HepG2 (cell line): ENCODE measurements around the gene SRPRA. TPM values are rescaled to one million over a fixed set of nuclear protein-coding genes. Genes with fewer than 3 reads are reported as not detected.

Source experiments
- CC2D1A ChIP-seq: sonication (generic); formaldehyde crosslinking; IDR thresholded peaks from 2 replicates; pipeline ENCODE4 v1.8.1; 2023; ENCODE audit warnings: mild to moderate bottlenecking, missing genetic modification reagents
- CSRNP1 ChIP-seq: sonication (generic); formaldehyde crosslinking; IDR thresholded peaks from 2 replicates; pipeline ENCODE4 v1.8.1; 2023; ENCODE audit warnings: mild to moderate bottlenecking, missing genetic modification reagents
- JDP2 ChIP-seq: sonication (generic); formaldehyde crosslinking; IDR thresholded peaks from 2 replicates; pipeline ENCODE4 v1.8.1; 2022; ENCODE audit warnings: missing genetic modification reagents, borderline replicate concordance
- LCORL ChIP-seq, 2 experiments: fragments of 450-650 bp in 1 of 2; sonication (generic) in 1 of 2; formaldehyde crosslinking in 1 of 2; IDR thresholded peaks; 2 replicates each; pipeline versions ENCODE4 v1.5.0 to v1.6.1; 2017 to 2020; ENCODE audit warnings: antibody characterized with exemption in 1 of 2, missing genetic modification reagents in 1 of 2
- NR2F1 ChIP-seq, 2 experiments: fragments of 450-650 bp in 1 of 2; formaldehyde crosslinking in 1 of 2; IDR thresholded peaks; 2 replicates each; pipeline versions ENCODE4 v1.5.0 to v1.6.1; 2016 to 2020; ENCODE audit warnings: mild to moderate bottlenecking in 1 of 2, missing compliant biosample characterization in 1 of 2, missing genetic modification reagents in 1 of 2, moderate library complexity in 1 of 2
- POLR2G ChIP-seq: fragments of 200-400 bp; formaldehyde crosslinking; IDR thresholded peaks from 2 replicates; pipeline ENCODE4 v1.6.1; 2018; ENCODE audit warnings: mild to moderate bottlenecking, low read depth, low read length, moderate library complexity
- RAD51 ChIP-seq: fragments of 450-650 bp; IDR thresholded peaks from 2 replicates; pipeline ENCODE4 v1.6.1; 2016; ENCODE audit warnings: borderline replicate concordance
- RBAK ChIP-seq: sonication (generic); formaldehyde crosslinking; IDR thresholded peaks from 2 replicates; pipeline ENCODE4 v1.5.1; 2020; ENCODE audit warnings: mild to moderate bottlenecking, missing genetic modification reagents
- RFXAP ChIP-seq: sonication (generic); formaldehyde crosslinking; IDR thresholded peaks from 2 replicates; pipeline ENCODE4 v1.4.0; 2020; ENCODE audit warnings: missing genetic modification reagents, borderline replicate concordance
- SP5 ChIP-seq: IDR thresholded peaks from 2 replicates; pipeline ENCODE4 v1.6.1; 2016; ENCODE audit warnings: low read depth, borderline replicate concordance
- ZBED4 ChIP-seq: sonication (generic); formaldehyde crosslinking; IDR thresholded peaks from 2 replicates; pipeline ENCODE4 v1.4.0; 2020; ENCODE audit warnings: missing genetic modification reagents, borderline replicate concordance
- ZBTB38 ChIP-seq: sonication (generic); formaldehyde crosslinking; IDR thresholded peaks from 2 replicates; pipeline ENCODE4 v1.5.1; 2020; ENCODE audit warnings: mild to moderate bottlenecking, missing genetic modification reagents
- ZNF264 ChIP-seq: sonication (generic); formaldehyde crosslinking; IDR thresholded peaks from 2 replicates; pipeline ENCODE4 v1.4.0; 2020; ENCODE audit warnings: missing genetic modification reagents
- ZNF547 ChIP-seq: sonication (generic); formaldehyde crosslinking; IDR thresholded peaks from 2 replicates; pipeline ENCODE4 v1.5.1; 2020; ENCODE audit warnings: mild to moderate bottlenecking, missing genetic modification reagents
- ZNF776 ChIP-seq: sonication (generic); formaldehyde crosslinking; IDR thresholded peaks from 2 replicates; pipeline ENCODE4 v1.4.0; 2020; ENCODE audit warnings: mild to moderate bottlenecking, missing genetic modification reagents
- polyA plus RNA-seq, 8 experiments: library from polyadenylated mRNA; depleted of rRNA in 3 of 8; stranded (reverse) in 7 of 8; unstranded in 1 of 8; fragments of >200 nt; fragmentation: Illumina TruSeq in 4 of 8; extraction: Trizol in 4 of 8; gene quantifications; 2 replicates each; pipeline versions ENCODE4 v1.2.1 to v1.2.3, GENCODE V29; 2011 to 2016; ENCODE audit warnings: low read depth in 4 of 8, missing spikeins in 1 of 8, mixed read lengths in 1 of 8; ENCODE audit not compliant: insufficient read depth in 1 of 8
- total RNA-seq, 5 experiments: library from RNA; depleted of rRNA; stranded (reverse); fragments of >200 nt; fragmentation: Illumina TruSeq; extraction: Trizol; gene quantifications; 2 replicates each; pipeline ENCODE4 v1.2.3, GENCODE V29; 2016; ENCODE audit warnings: low read depth in 1 of 5
- TF ChIP-seq, protein P1 (sequence below), 2 experiments: fragments of 450-650 bp in 1 of 2; sonication (generic) in 1 of 2; formaldehyde crosslinking; IDR thresholded peaks; 2 replicates each; pipeline versions ENCODE4 v1.5.0 to v1.8.0; 2020 to 2022; ENCODE audit warnings: mild to moderate bottlenecking in 1 of 2, missing genetic modification reagents in 1 of 2
- TF ChIP-seq, protein P2 (sequence below): sonication (generic); formaldehyde crosslinking; IDR thresholded peaks from 2 replicates; pipeline ENCODE4 v1.5.0; 2020; ENCODE audit warnings: mild to moderate bottlenecking, missing genetic modification reagents, moderate library complexity

Gene SRPRA
- total and polyA plus RNA-seq, 2 of the 13 experiments (the other 11 are each of a cell fraction or from before 2014, with no cell fraction given), result 27.7 to 64.6 TPM

- TF ChIP-seq NR2F1 (CRISPR knock-in tag; IDR thresholded peaks at IDR 0.05) (0 out of 4 replicates have a peak, but pooled peaks of 1 of the 2 experiments have one; percentile 16), POLR2G (peak; percentile 89), ZBED4 (CRISPR knock-in tag) (0 out of 2 replicates have a peak, but pooled peaks have one; percentile 18), RFXAP (CRISPR knock-in tag) (peak; percentile 70; the same call in 1 of the 2 replicates), RAD51 (peak; percentile 62), CSRNP1 (CRISPR knock-in tag) (no peak), JDP2 (CRISPR knock-in tag) (no peak), ZNF776 (no peak), ZNF264 (no peak), ZBTB38 (CRISPR knock-in tag) (peak; percentile 67), LCORL (IDR thresholded peaks at IDR 0.05) (no peak), LCORL (CRISPR knock-in tag; IDR thresholded peaks at IDR 0.05) (peak; percentile 25; the same call in 1 of the 2 replicates), ZNF547 (peak; percentile 78), RBAK (no peak), SP5 (CRISPR knock-in tag) (peak; percentile 65; the same call in 1 of the 2 replicates), CC2D1A (CRISPR knock-in tag) (no peak)
- TF ChIP-seq, protein P1, sequence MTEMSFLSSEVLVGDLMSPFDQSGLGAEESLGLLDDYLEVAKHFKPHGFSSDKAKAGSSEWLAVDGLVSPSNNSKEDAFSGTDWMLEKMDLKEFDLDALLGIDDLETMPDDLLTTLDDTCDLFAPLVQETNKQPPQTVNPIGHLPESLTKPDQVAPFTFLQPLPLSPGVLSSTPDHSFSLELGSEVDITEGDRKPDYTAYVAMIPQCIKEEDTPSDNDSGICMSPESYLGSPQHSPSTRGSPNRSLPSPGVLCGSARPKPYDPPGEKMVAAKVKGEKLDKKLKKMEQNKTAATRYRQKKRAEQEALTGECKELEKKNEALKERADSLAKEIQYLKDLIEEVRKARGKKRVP (CRISPR knock-in tag; IDR thresholded peaks at IDR 0.05), result peak in 1 of 2 experiments; percentile 57; a peak in 1 of 4 replicates
- TF ChIP-seq, protein P2, sequence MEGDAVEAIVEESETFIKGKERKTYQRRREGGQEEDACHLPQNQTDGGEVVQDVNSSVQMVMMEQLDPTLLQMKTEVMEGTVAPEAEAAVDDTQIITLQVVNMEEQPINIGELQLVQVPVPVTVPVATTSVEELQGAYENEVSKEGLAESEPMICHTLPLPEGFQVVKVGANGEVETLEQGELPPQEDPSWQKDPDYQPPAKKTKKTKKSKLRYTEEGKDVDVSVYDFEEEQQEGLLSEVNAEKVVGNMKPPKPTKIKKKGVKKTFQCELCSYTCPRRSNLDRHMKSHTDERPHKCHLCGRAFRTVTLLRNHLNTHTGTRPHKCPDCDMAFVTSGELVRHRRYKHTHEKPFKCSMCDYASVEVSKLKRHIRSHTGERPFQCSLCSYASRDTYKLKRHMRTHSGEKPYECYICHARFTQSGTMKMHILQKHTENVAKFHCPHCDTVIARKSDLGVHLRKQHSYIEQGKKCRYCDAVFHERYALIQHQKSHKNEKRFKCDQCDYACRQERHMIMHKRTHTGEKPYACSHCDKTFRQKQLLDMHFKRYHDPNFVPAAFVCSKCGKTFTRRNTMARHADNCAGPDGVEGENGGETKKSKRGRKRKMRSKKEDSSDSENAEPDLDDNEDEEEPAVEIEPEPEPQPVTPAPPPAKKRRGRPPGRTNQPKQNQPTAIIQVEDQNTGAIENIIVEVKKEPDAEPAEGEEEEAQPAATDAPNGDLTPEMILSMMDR (CRISPR knock-in tag), result no peak
Observed at GRCh38 chr11:126268708-126269579, at the start of gene SRPRA, which contains the start of gene FOXRED1 (continued).
